NOMO-1 (cell line): ENCODE measurements around the gene BHMT2.

ENCODE experiments used
- DNase-seq, 2 experiments: peaks; one replicate each; lab custom pipeline; 2025; ENCODE audit not compliant: unreplicated experiment in 2 of 2; lab: John Stamatoyannopoulos, UW

The BHMT2 gene, protein sequence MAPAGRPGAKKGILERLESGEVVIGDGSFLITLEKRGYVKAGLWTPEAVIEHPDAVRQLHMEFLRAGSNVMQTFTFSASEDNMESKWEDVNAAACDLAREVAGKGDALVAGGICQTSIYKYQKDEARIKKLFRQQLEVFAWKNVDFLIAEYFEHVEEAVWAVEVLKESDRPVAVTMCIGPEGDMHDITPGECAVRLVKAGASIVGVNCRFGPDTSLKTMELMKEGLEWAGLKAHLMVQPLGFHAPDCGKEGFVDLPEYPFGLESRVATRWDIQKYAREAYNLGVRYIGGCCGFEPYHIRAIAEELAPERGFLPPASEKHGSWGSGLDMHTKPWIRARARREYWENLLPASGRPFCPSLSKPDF

DNA sequence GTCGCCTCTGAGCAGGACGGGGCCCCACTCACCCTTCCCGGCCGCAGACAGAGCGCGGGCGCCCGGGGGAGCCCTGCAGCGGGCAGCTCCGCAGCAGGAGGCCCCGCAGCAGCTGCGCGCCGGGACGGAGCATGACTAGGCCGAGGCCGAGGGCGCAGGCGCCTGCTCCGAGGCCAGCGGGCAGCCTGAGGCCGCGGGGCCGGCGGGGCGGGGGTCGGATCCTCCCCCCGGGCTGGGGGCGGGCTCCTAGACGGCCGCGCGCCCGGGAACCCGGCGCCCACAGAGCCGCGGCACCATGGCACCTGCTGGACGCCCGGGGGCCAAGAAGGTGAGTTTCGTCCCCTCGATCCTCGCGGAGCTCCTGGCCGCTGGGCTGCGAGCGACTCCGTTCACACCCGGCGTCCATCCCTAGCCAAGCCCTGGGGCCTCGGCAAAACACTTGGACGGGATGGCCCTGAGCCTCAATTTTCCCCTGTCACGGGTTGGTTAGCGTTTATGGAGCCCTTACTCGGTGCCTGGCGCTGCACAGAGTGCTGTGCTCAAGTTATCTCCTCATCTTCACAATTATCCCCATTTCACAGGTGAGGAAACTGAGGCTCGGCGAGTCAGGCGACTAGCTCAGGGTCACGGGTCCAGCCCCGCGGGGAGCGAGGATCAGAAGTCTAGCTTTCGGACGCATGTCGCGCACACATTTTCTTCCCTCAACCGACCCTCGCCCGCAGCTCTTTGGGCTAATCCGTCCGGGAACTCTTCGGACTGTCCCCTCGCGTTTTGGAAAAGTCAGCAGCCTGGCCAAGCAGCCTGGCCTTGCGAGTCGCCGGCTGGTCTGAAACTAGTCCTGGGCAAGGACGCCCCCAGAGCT is at the start of gene BHMT2, which contains the start of gene DMGDH:
BHMT2 (plus strand) TSS at position 280 of the 862 bp plus-strand sequence; CDS start at position 296, 16 bp downstream.
DMGDH (minus strand) TSS at position 187 of the 862 bp plus-strand sequence; CDS start at position 133, 54 bp downstream.
- no peak for DNase-seq

DNA sequence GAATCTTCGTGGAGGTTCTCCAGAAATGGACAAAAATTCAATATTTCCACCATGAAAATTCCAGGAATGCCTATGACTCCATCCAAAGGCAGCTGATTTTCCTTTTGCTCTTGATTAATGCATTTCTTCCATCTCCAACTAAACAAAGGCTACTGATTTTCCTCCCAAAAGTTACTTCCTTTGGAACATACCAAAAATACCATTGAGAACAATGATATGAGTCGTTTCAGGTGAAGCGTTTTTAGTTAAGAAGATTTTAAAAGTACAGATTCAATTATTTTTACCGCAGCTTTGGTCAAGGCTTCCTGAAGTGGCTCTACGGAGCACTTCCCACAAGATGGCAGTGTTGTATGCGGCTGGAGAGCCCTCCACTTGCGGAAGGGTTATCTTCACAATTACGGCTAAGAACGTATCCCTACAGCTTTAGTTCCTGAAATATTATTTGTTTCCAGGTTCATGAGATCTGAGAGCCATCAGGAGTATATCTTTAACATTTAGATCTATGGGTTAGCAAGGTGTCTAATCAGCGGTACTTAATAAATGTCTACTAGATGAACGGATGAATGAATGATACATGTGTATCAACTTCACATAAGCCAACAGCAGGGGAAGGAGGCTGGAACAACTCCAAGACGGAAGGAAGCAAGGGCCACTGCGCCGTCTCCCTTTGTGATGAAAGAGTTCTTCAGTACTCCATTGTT is 48.6 kb upstream of the BHMT2 start:
- DNase-seq = peak; percentile 17 to 55

DNA sequence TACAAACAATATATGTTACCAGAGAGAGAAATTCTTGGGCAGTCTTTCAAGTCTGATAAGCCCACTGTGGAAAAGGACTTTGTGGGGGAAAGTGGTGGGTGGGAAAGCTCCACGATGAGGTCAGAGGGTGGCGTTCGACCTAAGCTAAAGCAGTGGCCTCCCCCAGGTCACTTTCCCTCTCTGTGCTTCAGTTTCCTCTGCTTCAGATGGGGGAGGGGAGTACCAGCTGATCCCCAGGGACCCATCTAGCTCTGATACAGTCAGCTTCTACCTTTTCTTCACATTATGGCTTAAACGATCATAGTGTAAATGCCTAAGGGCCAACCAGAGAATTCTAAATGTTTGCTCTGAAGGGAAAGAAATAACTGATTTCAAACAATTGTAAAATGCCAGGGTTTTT is 47.8 kb upstream of the BHMT2 start:
- no peak for DNase-seq

DNA sequence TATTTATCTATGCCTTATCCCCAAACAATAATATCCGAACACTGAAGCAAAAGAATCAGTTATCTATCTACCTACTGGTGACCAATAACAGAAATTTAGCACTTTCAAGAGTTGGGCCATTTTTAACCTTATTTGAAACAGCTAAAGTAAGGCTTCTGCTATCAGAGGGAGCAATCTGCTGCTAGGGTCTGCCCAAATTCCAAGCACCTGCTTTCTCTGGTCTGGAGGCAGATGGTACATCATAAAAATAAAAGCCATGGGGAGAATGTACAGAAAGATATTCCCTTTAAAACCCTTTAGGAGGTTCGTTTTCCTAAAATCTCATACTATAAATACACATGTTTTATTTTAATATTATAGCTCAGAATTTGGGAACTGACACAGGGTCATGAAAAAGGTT is 46.8 kb upstream of the BHMT2 start:
- no peak for DNase-seq

DNA sequence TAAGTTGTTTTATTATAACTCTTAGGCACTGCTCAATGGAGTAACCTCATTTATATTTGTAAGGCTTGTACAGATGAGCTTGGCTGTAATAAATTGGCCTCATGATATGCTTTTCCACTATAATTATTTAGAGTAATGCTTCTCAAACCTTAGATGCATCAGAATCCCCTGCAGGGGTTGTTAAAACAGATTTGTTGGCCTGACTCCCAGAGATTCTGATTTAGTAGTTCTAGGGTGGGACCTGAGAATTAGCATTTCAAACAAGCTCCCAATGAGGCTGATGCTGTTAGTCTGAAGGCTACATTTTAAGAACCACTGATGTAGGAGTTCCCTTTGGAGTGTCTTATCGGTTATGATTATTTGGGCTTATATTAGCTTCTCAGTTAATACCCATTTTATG is 46.2 kb upstream of the BHMT2 start:
- no peak for DNase-seq

DNA sequence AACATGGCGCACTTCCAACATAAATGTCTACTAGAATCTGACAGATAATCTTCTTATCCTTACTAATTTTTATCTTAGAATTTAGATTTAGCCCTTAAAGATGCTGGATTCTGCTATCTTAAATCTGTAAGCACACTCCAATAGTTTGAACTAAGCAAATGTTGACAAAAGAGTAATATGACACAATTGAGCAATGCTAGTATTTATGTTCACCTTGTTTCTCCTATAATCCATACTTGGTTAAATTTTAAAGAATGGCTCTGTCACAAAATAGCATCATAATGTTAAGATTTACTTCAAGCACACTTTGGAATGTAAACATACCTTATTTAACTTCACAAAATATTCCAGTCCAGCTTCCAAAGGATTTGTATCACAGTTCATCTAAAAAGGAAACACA is 45.6 kb upstream of the BHMT2 start:
- DNase-seq = no peak

DNA sequence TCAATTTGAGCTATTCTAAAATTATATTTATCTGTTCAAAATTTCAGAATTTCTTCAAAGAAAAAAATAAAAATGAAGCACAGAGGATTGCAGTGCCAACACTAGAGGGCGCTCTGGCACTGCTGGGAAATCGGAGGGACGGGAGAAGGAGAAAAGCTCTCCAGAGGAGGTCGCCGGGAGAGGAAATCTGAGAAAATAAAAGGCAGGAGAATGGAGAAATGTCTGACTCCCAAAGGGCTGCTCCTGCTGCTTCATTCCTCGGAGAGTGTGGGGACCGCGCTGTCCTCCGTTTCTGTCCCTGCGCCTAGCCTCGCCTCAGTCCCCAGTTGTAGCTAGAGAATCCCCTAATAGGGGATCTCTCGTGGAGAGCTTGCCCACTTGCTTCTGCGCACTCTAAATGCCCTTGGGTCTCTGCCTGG is 44.5 kb upstream of the BHMT2 start:
- peak in 1 of 2 experiments; percentile 31 for DNase-seq

DNA sequence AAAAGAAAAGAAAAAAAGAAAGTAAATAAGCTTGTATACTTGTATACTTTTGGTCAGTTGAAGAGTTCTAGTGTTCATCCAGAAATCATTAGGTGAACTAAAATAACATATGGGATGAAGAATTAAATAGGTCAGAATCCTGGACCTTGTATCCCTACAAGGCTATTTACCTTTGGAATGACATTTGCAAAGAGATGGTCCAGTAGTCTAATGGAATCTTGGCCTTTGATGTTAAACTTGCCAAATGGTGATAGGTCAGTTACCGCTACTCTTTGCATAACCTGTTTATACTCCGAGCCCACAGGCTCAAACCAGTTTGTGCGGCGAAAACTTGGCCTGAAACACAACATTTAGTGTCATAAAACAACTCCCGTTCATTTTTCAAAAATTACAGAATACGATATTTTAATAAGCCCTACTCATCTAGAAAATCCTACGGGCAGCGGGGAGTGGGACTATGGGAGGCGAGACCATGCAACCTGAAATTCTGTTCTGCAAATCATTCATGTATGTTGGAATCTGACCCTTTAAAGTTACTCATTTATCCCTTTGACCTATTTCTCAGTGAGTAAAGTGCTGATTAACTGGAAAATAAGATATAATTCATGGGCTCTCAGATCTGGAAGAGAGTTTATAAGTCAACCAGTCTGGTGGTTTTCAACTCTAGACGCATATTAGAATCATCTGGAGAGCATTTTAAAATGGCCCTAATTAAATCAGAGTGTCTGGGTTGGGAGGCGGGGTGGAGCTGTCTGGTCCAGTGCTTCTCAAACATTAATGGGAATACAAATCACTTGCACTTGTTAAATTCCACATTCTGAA is 38.7 kb upstream of the BHMT2 start:
- no peak for DNase-seq

DNA sequence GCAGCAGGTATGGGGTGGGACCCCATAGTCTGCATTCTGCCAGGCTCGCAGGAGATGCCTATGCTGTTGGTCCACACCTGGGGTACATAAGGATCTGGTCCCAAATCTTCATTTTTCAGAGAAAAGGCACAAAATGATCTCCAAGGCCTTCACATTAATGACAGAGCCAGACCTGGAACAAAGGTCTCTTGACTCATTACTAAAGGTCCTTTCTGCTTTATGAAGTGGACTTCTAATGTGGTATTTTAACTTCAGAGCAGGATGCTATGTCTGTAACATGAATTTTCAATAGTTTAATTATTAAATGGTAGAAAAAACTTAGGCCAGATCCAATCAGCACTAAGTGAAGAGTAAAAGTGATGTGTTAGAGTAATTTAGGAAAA is 38.1 kb upstream of the BHMT2 start:
- no peak for DNase-seq

DNA sequence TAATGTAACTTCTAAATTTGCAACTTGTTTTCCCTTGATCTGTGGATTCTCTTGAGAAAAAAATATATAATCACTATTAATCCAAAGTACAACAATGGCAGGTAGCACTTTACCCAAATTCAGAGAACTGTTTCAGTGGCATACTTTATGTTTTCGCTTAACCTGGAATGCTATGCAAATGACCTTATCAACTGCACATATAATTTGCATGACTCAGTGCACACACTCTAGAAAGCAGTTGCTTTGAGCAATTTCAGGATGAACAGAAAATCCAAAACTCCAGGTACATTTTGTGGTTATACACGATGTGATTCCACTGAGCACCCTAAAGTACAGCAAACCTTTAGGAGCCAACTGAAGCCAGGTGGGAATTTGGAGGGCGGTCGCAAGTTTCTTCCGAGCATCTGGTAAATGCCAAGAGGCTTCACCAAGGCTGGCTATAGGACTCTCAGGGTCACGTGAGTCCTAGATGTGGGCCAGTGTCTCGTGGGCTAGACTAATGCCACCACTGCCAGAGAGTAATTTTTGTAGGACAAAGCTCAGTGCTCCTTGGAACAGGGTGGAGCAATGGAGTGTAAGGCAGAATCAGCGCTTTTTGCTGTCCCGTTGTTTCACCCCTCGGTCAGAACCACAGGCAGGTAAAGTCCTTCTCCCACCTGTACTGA is 37.4 kb upstream of the BHMT2 start:
- no peak for DNase-seq

DNA sequence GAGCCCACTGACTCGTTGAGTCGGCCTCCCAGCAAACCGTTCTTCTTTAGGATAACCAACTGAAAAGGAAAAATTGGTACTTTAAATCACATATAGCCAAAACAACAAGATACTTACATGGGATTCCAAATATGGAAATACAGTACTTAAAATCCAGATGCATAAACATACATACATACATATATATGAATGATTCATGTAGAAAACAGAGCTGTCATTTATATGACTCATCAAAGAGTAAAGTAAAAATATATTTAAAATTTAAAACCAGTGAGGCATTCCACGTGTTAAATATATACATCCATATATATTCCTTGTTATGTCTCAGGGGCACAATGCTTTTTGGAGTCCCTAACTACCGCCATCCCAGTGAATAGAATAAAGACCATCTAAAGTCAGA is 36.8 kb upstream of the BHMT2 start:
- DNase-seq = no peak

DNA sequence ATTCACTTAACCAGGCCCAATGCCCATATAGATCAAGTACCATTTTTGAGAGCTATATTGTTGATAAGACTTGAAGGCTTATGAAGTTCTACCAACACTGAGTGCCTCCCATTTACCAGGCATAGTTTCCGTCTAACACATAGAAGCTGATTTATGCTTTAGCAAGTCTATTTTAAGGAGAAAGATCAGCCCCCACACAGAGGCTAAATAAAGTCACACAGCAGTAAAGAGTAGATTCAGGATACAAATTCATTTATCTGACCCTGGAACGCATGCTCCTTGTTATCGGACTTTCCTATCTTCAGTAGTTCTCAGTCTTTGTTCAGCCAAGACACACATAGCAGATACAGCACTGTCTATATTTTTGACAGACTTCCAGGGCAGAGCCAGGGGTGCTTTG is 34.3 kb upstream of the BHMT2 start:
- no peak for DNase-seq

DNA sequence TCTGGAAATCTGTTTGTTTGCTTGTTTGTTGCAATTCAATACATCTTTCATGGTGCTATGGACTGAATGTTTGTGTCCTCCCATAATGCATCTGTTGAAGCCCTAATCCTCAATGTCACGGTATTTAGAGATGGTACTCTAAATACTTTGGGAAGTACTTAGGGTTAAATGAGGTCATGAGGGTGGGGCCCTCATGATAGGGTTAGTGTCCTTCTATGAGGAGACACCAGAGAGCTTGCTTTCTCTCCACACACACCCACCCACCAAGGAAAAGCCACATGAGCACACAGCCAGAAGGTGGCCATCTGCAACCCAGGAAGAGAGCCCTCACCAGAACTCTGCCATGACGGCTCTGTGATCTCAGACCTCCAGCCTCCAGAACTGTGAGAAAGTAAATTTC is 32.8 kb upstream of the BHMT2 start:
- DNase-seq = no peak

DNA sequence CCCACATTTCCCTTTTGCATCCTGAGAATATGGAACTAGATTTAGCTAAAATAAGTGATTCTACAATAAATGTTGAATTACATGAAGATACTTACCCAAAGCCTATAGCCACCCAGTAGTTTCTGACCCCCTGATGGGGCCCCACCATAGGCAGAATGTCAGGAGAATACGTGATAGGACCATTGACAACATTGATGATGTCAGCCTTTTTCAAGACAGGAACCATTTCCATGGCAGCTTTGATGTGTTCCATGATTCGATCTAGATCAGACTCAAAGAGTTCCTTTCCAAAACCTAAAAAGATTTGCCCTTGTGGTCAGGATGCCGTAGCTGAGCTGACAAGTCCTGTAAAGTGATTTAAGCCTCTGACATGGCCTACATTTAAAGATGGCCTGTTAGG is 27.4 kb upstream of the BHMT2 start:
- no peak for DNase-seq

DNA sequence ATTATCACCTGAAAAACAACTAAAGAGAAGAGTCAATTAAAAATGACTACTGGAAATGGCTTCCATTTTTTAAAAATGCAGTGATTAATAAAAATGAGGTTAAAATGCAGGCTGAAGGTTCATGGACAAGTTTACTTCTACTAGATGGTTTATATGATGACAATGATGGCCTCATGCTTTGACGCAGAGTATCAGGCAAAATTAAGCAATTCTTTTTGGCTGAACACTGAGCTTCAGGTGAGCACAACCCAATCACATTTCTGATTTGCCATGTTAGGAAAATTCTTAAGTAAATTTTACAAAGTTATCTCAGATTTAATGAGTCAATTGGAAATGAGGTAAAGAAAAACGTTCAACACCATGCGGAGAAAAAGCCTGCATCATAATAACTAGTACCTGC is 22.4 kb upstream of the BHMT2 start:
- DNase-seq = no peak

DNA sequence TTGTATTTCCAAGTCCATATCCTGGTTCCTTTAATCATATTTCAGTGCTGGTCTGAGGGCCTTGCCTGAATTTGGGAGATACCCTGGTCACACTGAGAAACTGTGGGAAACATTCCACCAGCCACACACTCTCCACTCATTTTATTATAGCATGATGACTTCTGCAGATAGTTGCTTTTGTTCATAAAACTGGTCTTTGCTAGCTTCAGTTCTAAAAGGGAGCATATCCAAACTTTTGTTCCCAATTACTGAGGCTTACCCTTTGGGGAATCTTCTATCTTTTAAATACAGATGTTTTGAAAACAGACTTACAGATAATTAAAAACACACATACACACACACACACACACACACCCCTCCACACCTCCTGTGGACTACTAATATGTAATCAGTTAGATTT is 21.1 kb upstream of the BHMT2 start:
- DNase-seq = no peak

DNA sequence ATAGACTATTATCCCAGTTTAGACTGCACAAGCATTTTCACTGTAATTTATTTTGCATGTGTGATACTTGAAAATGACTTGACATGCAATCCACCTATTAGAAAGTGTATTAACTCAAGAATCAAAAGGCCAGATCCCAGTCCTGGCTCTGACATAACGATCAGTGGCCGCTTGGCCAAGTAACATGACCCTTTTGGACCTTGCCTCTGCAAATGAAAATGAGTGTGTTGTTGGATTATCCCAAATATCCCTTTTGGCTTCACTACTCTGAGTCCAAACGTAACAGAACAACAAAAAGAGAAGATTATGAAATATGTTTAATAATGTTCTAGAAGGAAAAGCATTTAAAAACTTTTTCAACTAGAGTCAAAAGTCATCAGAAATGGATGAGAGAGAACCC is 19.1 kb upstream of the BHMT2 start:
- no peak for DNase-seq

DNA sequence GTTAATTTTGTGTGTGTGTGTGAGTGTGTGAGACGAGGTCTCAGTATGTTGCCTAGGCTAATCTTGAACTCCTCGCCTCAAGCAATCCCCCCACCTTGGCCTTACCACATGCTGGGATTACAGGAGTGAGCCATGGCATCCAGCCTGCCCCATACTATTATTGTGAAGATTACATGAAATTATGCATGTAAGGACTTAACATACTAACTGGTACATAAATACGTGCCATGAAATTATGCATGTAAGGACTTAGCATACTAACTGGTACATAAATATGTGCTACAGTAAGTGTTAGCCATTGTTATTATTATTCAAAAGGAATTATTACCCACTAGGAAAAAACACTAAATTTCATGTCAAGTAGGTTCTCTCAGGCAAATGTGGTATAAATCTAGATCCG is 16.2 kb upstream of the BHMT2 start:
- no peak for DNase-seq

DNA sequence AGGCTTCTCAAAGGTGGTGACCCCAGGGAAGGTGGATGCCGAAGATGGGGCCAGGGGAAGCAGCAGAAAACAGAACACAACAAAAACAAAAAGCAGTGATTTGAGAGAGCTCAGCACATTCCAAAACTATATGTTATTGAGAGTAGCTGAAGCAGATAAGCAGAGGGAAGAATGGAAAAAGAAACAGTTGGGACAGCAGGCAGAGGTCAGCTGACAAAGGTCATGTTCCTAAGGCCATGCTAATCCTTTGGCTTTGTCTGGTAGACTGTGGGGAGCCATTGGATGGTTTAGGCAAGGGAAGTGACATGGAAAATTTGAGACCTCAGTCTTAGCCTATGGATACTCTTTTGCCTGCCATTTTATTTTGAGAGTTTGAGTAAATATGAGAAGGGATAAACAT is 14.6 kb upstream of the BHMT2 start:
- no peak for DNase-seq

DNA sequence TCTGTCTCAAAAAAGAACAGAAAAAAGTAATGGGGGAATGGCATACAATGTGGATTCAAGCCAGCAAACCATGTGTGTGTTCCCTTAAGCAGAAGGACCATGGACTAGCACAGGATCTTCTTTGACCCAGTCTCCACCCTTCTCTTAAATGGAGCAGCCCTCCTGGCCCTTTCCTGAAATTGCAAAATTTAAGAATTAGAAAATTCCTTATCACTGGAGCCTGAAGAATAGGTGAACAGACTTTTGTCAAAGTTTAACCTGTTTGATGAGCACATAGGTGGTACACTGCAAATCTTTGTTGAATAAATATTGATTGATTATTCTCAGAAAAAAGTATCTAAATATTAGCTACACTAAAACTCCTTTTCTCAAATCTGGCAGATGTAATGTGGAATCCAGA is 12.7 kb upstream of the BHMT2 start:
- no peak for DNase-seq
